Neural progenitor cell (in vitro differentiated cells): ENCODE measurements around the gene THSD4.

Source experiments
- EZH2 ChIP-seq: fragments of 200-600 bp; sonication (generic); IDR thresholded peaks from 2 replicates; pipeline ENCODE4 v1.6.1; 2017; ENCODE audit warnings: antibody characterized with exemption, mild to moderate bottlenecking, moderate library complexity
- EZH2phosphoT487 ChIP-seq: fragments of 200-600 bp; sonication (generic); IDR thresholded peaks from 2 replicates; pipeline ENCODE4 v1.6.1; 2017; ENCODE audit warnings: antibody characterized with exemption
- TF ChIP-seq, protein P1 (sequence below): fragments of 200-600 bp; sonication (generic); IDR thresholded peaks from 2 replicates; pipeline ENCODE4 v1.5.1; 2017; ENCODE audit warnings: antibody characterized with exemption, mild to moderate bottlenecking

DNA sequence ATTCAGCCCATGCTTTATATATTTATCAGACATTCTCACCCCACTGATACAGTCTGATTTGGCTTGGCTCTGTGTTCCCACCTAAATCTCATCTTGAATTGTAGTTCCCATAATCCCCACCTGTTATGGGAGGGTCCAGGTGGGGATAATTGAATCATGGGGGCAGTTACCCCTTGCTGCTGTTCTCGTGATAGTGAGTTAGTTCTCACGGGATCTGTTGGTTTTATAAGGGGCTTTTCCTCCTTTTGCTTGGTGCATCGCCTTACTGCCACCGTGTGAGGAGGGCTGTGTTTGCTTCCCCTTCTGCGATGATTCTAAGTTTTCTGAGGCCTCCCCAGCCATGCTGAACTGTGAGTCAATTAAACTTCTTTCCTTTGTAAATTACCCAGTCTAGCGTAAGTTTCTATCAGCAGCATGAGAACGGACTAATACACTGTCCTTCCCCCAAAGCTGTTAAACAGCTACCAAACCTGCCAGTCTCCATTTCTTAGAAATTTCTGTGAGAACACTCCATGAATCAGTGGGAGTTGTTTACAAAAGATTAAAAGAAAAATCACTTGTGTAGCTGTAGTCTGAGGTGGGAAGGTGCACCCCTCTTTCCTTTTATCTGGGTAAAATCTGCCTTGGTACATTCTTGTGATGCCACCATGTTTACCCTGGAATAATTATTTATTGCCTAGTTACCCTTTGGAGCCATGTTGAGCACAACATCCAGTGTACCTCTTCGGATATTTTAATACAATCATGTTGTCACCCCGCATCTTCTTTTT, 160.5 kb downstream of the THSD4 start:
- TF ChIP-seq EZH2 = no peak
- TF ChIP-seq, protein P1, sequence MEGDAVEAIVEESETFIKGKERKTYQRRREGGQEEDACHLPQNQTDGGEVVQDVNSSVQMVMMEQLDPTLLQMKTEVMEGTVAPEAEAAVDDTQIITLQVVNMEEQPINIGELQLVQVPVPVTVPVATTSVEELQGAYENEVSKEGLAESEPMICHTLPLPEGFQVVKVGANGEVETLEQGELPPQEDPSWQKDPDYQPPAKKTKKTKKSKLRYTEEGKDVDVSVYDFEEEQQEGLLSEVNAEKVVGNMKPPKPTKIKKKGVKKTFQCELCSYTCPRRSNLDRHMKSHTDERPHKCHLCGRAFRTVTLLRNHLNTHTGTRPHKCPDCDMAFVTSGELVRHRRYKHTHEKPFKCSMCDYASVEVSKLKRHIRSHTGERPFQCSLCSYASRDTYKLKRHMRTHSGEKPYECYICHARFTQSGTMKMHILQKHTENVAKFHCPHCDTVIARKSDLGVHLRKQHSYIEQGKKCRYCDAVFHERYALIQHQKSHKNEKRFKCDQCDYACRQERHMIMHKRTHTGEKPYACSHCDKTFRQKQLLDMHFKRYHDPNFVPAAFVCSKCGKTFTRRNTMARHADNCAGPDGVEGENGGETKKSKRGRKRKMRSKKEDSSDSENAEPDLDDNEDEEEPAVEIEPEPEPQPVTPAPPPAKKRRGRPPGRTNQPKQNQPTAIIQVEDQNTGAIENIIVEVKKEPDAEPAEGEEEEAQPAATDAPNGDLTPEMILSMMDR = no peak
- no peak for TF ChIP-seq EZH2phosphoT487
